Peyer's patch (tissue), 4 donors: ENCODE measurements around the gene GPR15. TPM values are rescaled to one million over a fixed set of nuclear protein-coding genes. Genes with fewer than 3 reads are reported as not detected.
A peak's percentile ranks its signal among the peaks of the same experiment; 100 is the strongest.

Source experiments
- DNase-seq, 3 donors: peaks; one replicate each; pipeline ENCODE4 v3.0.0-alpha.2; 2017 to 2019
- H3K27ac ChIP-seq, 4 donors: fragments of 200-600 bp; sonication (generic); one replicate each; pipeline ENCODE4 v1.5.1; 2016 to 2019
- H3K27me3 ChIP-seq, 2 donors: fragments of 200-600 bp; sonication (generic); one replicate each; pipeline ENCODE4 v1.5.1; 2019
- H3K36me3 ChIP-seq, 3 donors: fragments of 200-600 bp; sonication (generic); one replicate each; pipeline ENCODE4 v1.5.1; 2016 to 2019
- H3K4me1 ChIP-seq, 4 donors: fragments of 200-600 bp; sonication (generic); one replicate each; pipeline ENCODE4 v1.5.1; 2016 to 2019
- H3K4me3 ChIP-seq, 4 donors: fragments of 200-600 bp; sonication (generic); 1 replicate in 3 of 4; 2 replicates in 1 of 4; pipeline ENCODE4 v1.5.1; 2016 to 2019; ENCODE audit warnings: mild to moderate bottlenecking in 1 of 4
- H3K9me3 ChIP-seq, 4 donors: fragments of 200-600 bp; sonication (generic); one replicate each; pipeline ENCODE4 v1.5.1; 2016 to 2019; ENCODE audit warnings: mild to moderate bottlenecking in 1 of 4
- CTCF ChIP-seq, 6 experiments: fragments of 450-650 bp in 4 of 6; fragments of 200-600 bp in 2 of 6; sonication (generic) in 1 of 6; IDR thresholded peaks; one replicate each; pipeline ENCODE4 v1.5.1; 2017 to 2019; ENCODE audit warnings: antibody characterized with exemption in 6 of 6, mild to moderate bottlenecking in 3 of 6, moderate library complexity in 1 of 6
- POLR2A ChIP-seq, 2 donors: fragments of 450-650 bp; IDR thresholded peaks; one replicate each; pipeline ENCODE4 v1.5.1; 2017; ENCODE audit warnings: antibody characterized with exemption in 2 of 2, mild to moderate bottlenecking in 2 of 2, moderate library complexity in 2 of 2
- total RNA-seq, 4 donors: library from RNA; depleted of rRNA; stranded (reverse); fragments of >200 nt; gene quantifications; one replicate each; pipeline ENCODE4 v1.1.0, GENCODE V29; 2016

The GPR15 gene
- total RNA-seq, 4 donors from 2014 or later: 1.2 to 26.4 (median 5.1) TPM; not detected in 1

DNA sequence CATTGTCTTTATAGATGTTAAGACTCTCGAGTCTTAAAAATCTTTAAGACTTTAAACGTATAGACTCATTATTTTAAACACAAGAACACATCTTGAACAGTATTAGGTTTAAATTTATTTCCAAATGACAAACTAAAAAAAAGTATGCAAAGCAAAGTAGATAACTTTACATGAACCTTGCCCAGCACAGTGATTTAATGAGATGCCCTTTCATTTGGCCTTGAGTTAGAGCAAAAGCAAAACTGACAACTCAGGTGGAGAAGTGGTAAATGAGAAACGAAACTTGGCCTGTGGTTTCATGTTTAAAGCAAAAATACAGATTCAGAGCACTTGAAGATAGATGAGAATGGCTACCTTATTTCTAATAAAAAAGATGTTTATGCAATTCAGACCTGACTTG is 8.6 kb downstream of the GPR15 start:
- no peaks in the 10 kb centered on the region for H3K27me3 ChIP-seq
- DNase-seq: no peak
- H3K4me1 ChIP-seq: no peaks in the 10 kb centered on the region
- no peak for TF ChIP-seq POLR2A (IDR thresholded peaks at IDR 0.05)
- no peak for TF ChIP-seq CTCF (IDR thresholded peaks at IDR 0.05)
- H3K36me3 ChIP-seq: no peaks in the 10 kb centered on the region
- peak overlapping the region in 3 of 4 donors; percentile 12 to 32 (median 14) for H3K27ac ChIP-seq
- no peaks in the 10 kb centered on the region for H3K9me3 ChIP-seq
- no peak overlapping the region for H3K4me3 ChIP-seq

GRCh38 chr3:98541695-98542094 is 9.9 kb downstream of the GPR15 start:
- H3K4me3 ChIP-seq: no peak overlapping the region
- no peak for DNase-seq
- H3K27me3 ChIP-seq: no peaks in the 10 kb centered on the region
- no peaks in the 10 kb centered on the region for H3K4me1 ChIP-seq
- TF ChIP-seq CTCF (IDR thresholded peaks at IDR 0.05): no peak
- no peak for TF ChIP-seq POLR2A (IDR thresholded peaks at IDR 0.05)
- H3K9me3 ChIP-seq: no peaks in the 10 kb centered on the region
- no peak overlapping the region for H3K27ac ChIP-seq
- no peaks in the 10 kb centered on the region for H3K36me3 ChIP-seq

DNA sequence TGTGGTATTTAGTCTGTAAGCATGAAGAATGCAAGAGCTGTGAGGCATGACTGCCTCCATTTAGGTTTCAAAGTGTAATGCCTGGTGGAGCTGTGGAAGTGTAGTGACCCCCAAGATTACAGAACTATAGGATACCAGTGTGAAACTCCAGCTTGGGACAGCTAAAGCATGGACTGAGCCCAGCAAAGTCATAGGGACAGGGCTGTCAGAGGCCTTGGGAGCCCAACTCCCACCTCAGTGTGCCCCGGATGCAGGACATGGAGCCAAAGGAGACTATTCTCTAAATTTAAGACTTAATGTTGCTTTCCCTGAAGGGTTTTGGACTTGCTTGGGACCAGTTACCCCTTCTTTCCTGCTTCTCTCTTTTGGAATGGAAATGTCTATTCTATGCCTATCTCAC is 10.8 kb downstream of the GPR15 start:
- TF ChIP-seq POLR2A (IDR thresholded peaks at IDR 0.05) (no peak), CTCF (IDR thresholded peaks at IDR 0.05) (no peak)
- no peaks in the 10 kb centered on the region for H3K4me1 ChIP-seq
- no peaks in the 10 kb centered on the region for H3K36me3 ChIP-seq
- DNase-seq: no peak
- no peaks in the 10 kb centered on the region for H3K9me3 ChIP-seq
- H3K27me3 ChIP-seq: no peaks in the 10 kb centered on the region
- H3K27ac ChIP-seq: no peak overlapping the region
- H3K4me3 ChIP-seq: no peak overlapping the region

DNA sequence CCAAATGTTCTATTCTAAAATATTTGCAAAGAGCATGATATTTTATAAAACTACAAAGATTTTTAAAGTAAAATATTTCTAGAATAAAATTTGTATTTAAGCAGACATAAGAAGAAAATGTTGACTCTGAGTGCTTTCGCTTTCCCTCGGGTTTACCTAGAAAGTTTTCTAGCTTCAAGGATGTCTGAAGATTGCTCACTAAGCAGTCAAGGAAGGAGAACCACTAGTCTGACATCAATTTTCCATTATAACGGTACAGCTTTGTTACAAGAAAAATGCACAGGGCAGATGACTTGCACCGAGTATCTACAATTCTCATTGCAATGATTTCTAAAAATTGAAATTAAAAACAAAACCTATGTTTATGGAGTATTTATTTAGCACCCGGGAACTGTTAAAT is 14.2 kb downstream of the GPR15 start:
- Histone ChIP-seq H3K4me3 (no peak overlapping the region), H3K4me1 (no peaks in the 10 kb centered on the region), H3K27me3 (no peaks in the 10 kb centered on the region), H3K36me3 (no peaks in the 10 kb centered on the region), H3K9me3 (no peaks in the 10 kb centered on the region), H3K27ac (peak overlapping the region in 1 of 4 donors; percentile 13)
- DNase-seq: no peak
- no peak for TF ChIP-seq CTCF (IDR thresholded peaks at IDR 0.05)
- TF ChIP-seq POLR2A (IDR thresholded peaks at IDR 0.05): no peak

GRCh38 chr3:98548544-98548943 is 16.8 kb downstream of the GPR15 start:
- Histone ChIP-seq H3K4me3 (no peak overlapping the region), H3K27ac (no peak overlapping the region), H3K27me3 (no peaks in the 10 kb centered on the region), H3K9me3 (no peaks in the 10 kb centered on the region), H3K36me3 (no peaks in the 10 kb centered on the region), H3K4me1 (peaks cover 0 to 12% (median 5%) of the 10 kb centered on the region in 4 donors)
- TF ChIP-seq CTCF (IDR thresholded peaks at IDR 0.05): no peak
- TF ChIP-seq POLR2A (IDR thresholded peaks at IDR 0.05): no peak
- no peak for DNase-seq

- H3K9me3 ChIP-seq: no peaks in the 10 kb centered on the region
- H3K4me3 ChIP-seq: no peak overlapping the region
- DNase-seq: no peak
- TF ChIP-seq CTCF (IDR thresholded peaks at IDR 0.05): no peak
- TF ChIP-seq POLR2A (IDR thresholded peaks at IDR 0.05): no peak
- H3K27ac ChIP-seq: peak overlapping the region in 2 of 4 donors; percentile 63 to 75
- H3K4me1 ChIP-seq: peaks cover 0 to 12% (median 5%) of the 10 kb centered on the region in 4 donors
- H3K27me3 ChIP-seq: no peaks in the 10 kb centered on the region
- H3K36me3 ChIP-seq: no peaks in the 10 kb centered on the region
Observed at GRCh38 chr3:98550833-98551232, 19.1 kb downstream of the GPR15 start.
